IPS DF 19.7 (cell line): ENCODE data around the gene GAS2L1.
"Not testable (repeated sequence)": the region's sequence is repeated elsewhere in the genome, so short reads cannot be mapped to it uniquely, and the experiment has no call there.

Experiments used
- DNase-seq: peaks from one replicate; pipeline ENCODE4 v3.0.0-alpha.2; 2013; ENCODE audit warnings: low read depth, low spot score

The GAS2L1 gene

DNA sequence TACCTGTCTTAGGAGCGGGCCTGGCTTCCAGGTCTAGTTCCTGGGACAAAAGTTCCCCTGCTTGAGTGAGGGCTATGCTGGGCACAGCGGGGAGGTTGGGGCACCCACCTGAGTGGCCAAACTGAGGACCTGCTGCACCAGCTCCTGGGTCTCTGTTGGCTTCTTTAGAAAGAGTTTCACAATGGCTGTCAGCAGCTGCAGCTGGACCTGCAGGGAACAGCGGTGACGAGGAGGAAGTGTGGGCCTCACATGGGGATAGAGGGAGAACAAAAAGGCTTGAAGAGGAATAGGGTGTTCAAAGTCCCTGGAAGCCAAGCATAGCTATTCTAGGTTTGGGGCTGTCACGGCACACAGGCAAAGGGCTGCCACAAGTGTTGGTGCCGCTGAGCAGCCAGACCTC lies 35.7 kb downstream of the GAS2L1 start:
- no peak for DNase-seq

GRCh38 chr22:29342577-29343312 lies 36.3 kb downstream of the GAS2L1 start:
- DNase-seq = no peak

GRCh38 chr22:29343313-29343805 lies 36.9 kb downstream of the GAS2L1 start:
- DNase-seq = no peak

- no peak for DNase-seq
These were observed 37.7 kb downstream of the GAS2L1 start for GRCh38 chr22:29344137-29344536.

- DNase-seq = not testable (repeated sequence)
These were observed 38.4 kb downstream of the GAS2L1 start for GRCh38 chr22:29344889-29345288.

DNA sequence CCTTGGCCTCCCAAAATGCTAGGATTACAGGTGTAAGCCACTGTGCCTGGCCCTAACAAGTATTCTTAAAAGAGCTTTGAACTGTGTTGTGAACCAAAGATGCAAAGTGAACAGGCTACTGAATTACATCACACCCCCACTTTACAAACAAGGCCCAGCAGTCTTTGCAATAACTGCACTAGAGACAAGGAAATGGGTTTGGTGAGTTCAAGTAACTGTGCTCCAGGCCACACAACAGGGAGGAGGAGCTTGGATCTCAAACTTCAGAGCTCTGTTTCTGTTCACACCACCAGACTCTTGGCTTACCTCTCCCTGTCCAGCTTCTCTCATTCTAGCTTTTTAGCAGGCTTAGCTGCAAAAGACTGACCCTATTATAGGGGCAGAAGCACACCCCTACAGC lies 39.5 kb downstream of the GAS2L1 start:
- no peak for DNase-seq

DNA sequence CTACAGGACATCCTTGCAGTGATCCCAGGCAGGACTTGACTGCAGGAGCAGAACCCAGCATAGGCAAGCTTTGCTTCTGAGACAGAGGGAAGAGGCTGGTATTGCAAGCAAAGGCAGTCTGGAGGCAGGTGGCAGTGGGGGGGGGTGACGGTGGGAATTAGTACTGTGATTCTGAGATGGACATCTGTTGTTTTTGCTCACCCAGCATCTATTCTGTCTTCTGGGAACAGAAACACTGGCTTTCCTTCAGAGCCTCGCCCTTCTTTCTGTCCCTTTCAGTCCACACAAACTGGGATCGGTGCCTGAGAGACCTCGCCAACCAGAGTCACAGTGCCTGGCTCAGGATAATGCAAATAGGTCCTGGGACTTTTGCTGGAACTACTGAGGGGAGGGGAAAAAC lies 40.2 kb downstream of the GAS2L1 start:
- no peak for DNase-seq

DNA sequence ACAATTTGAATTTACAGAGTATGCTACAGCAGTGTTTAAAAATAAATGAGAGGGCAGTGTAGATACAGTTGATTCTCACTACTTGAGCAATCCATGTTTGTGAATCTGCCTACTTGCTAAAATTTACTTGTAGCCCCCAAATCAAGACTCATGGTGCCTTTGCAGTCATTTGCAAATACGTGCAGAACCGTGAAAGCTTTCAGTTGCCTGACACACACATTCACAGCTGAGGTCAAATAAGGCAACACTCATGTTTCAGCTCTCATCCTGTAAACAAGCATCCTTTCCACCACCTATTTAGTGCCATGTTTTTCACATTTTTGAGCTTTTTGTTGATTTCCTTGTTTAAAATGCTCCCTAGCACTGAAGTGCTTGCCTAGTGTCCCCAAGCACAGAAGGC lies 41.6 kb downstream of the GAS2L1 start:
- DNase-seq = no peak

GRCh38 chr22:29348956-29349355 lies 42.5 kb downstream of the GAS2L1 start:
- no peak for DNase-seq

GRCh38 chr22:29351042-29351441 lies 44.6 kb downstream of the GAS2L1 start:
- DNase-seq = no peak

GRCh38 chr22:29351891-29352290 lies 45.4 kb downstream of the GAS2L1 start:
- DNase-seq = no peak

DNA sequence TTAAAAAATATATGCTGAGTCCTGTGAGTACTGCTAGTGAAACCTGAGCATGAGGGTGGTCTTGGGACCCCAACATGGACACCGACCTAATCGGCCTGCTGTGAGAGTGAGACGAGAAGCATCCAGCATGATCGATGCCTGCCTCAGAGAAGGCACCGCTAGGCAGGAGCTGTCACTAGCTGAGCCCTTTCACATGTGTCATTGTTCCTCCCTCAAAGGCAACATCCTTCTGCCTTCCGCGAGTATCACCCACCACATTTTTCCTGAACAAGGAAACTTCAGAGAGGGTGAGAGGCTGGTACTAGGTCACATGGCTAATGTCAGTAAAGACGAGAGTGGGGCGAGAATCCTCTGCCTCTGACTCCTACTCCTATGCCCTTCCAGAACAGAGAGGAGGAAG lies 46.3 kb downstream of the GAS2L1 start:
- DNase-seq = no peak

DNA sequence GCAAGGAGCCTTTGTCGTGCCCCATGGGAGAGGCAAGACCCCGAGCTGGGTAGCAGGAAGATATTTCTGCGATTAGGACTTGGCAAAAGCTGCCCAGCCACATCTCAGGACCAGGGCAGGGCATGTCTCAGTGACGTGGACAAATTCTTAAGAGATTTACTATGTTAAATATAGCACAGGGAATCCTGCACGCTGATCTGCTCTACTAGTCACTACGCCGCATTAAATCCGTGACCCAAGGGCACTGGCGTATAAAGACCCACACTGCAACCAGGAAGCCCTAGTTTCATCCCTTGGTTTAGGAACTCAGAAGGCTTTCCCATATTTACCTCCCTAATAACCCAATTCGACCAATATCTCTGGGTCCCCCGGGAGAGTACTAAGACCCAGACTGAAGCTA lies 46.8 kb downstream of the GAS2L1 start:
- DNase-seq = no peak

DNA sequence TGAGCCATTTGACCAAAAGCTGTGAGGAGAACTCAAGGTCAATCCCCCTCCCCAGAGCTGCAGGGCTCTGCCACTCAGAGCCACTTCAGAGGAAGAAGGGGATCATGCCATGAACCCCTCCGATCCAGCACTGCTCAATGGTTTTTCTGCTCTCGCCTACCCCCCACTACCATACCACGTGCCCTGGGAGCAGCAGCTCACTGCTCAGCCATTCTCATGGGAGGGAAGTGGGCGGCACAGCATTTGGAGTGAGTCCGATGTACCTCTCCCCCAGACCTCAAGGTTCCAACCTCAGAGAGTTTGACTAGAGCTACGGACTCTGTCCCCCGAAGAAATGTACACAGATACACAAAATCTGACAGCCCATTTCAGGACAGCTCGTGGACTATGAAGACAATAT lies 47.4 kb downstream of the GAS2L1 start:
- DNase-seq = no peak

DNA sequence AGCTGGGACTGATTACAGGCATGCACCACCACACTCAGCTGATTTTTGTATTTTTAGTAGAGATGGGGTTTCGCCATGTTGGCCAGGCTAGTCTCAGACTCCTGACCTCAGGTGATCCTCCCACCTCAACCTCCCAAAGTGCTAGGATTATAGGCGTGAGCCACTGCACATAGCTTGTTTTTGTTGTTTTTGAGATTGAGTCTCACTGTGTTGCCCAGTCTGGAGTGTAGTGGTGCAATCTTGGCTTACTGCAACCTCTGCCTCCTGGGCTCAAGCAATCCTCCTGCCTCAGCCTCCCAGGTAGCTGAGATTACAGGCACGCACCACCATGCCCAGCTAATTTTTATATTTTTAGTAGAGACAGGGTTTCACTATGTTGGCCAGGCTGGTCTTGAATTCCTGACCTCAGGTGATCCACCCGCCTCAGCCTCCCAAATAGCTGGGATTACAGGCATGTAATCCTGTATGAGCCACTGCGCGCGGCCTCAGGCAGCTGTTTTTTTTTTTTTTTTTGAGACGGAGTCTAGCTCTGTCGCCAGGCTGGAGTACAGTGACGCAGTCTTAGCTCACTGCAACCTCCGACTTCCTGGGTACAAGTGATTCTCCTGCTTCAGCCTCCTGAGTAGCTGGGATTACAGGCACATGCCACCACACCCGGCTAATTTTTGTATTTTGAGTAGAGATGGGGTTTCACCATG lies 50.9 kb downstream of the GAS2L1 start:
- DNase-seq = not testable (repeated sequence)

- DNase-seq = peak; percentile 9
These were observed 53.0 kb downstream of the GAS2L1 start for GRCh38 chr22:29359469-29359868.
